H1 (cell line): ENCODE data around the gene ATF7IP. TPM values are rescaled to one million over a fixed set of nuclear protein-coding genes. Genes with fewer than 3 reads are reported as not detected.

Experiments
- CTCF ChIA-PET: fragments of 300-600 bp; sonication (Branson Sonifier 250); formaldehyde crosslinking; loops from one replicate; lab custom pipeline; 2021; ENCODE audit not compliant: partially characterized antibody; lab: Charles Lee
- POLR2A ChIA-PET: fragments of 300-600 bp; sonication (Branson Sonifier 250); formaldehyde crosslinking; loops from one replicate; lab custom pipeline; 2021; ENCODE audit warnings: inconsistent platforms; ENCODE audit not compliant: partially characterized antibody; lab: Charles Lee
- DNase-seq, 2 experiments: peaks; one replicate each; pipeline versions ENCODE4 v3.0.0 to v3.0.0-alpha.2; 2010 to 2022; ENCODE audit warnings: low spot score in 2 of 2, low read depth in 1 of 2, mixed read lengths in 1 of 2
- FAIRE-seq: peaks from 2 replicates; lab custom pipeline; 2011; peaks lifted over from hg19 to GRCh38; lab: Jason Lieb, UNC
- H2AFZ ChIP-seq: 2 replicates; pipeline ENCODE4 v1.8.1; 2012; ENCODE audit warnings: low read length, inconsistent platforms
- H2AK5ac ChIP-seq: 2 replicates; pipeline ENCODE4 v1.6.1; 2013; ENCODE audit warnings: low read depth, low read length
- H2BK120ac ChIP-seq: replicated peaks from 2 replicates; pipeline ENCODE3; 2013; ENCODE audit warnings: low read depth, low read length, inconsistent platforms
- H2BK12ac ChIP-seq: 2 replicates; pipeline ENCODE4 v1.6.1; 2013; ENCODE audit warnings: low read depth, low read length
- H2BK15ac ChIP-seq: 2 replicates; pipeline ENCODE4 v1.6.1; 2013; ENCODE audit warnings: low read length
- H2BK20ac ChIP-seq: 2 replicates; pipeline ENCODE4 v1.6.1; 2013; ENCODE audit warnings: low read length
- H2BK5ac ChIP-seq: 2 replicates; pipeline ENCODE4 v1.6.1; 2013; ENCODE audit warnings: low read depth, low read length
- H3K14ac ChIP-seq: 2 replicates; pipeline ENCODE4 v1.6.1; 2013; ENCODE audit warnings: inconsistent platforms; ENCODE audit not compliant: insufficient read length
- H3K18ac ChIP-seq: 2 replicates; pipeline ENCODE4 v1.6.1; 2013; ENCODE audit warnings: low read length; ENCODE audit errors: extremely low read depth
- H3K23ac ChIP-seq: 2 replicates; pipeline ENCODE4 v1.6.1; 2013; ENCODE audit warnings: inconsistent platforms; ENCODE audit not compliant: insufficient read length
- H3K23me2 ChIP-seq: 2 replicates; pipeline ENCODE4 v1.6.1; 2013; ENCODE audit warnings: low read depth, low read length
- H3K27ac ChIP-seq: 2 replicates; pipeline ENCODE4 v1.6.1; 2011; ENCODE audit warnings: low read depth, low read length, inconsistent platforms
- H3K27me3 ChIP-seq, 4 experiments: replicated peaks in 1 of 4; 1 replicate in 1 of 4; 2 replicates in 3 of 4; pipeline versions ENCODE4 v1.6.1 to v1.8.1; 2011 to 2013; ENCODE audit warnings: low read length in 3 of 4, mild to moderate bottlenecking in 3 of 4, inconsistent platforms in 2 of 4, mixed read lengths in 2 of 4, moderate library complexity in 1 of 4; ENCODE audit not compliant: control insufficient read depth in 3 of 4, insufficient read depth in 3 of 4; ENCODE audit errors: extremely low read depth in 1 of 4
- H3K36me3 ChIP-seq, 4 experiments: 2 replicates each; pipeline versions ENCODE4 v1.6.1 to v1.8.1; 2011 to 2013; ENCODE audit warnings: mild to moderate bottlenecking in 4 of 4, low read length in 3 of 4, moderate library complexity in 2 of 4, control low read depth in 1 of 4, inconsistent platforms in 1 of 4; ENCODE audit not compliant: insufficient read depth in 4 of 4, control insufficient read depth in 2 of 4
- H3K4ac ChIP-seq: replicated peaks from 2 replicates; pipeline ENCODE3; 2013; ENCODE audit warnings: low read length, low read depth, mixed read lengths, inconsistent platforms; ENCODE audit not compliant: insufficient read length
- H3K4me1 ChIP-seq, 4 experiments: replicated peaks in 1 of 4; 1 replicate in 1 of 4; 2 replicates in 3 of 4; pipeline versions ENCODE4 v1.6.1 to v1.8.1; 2011 to 2013; ENCODE audit warnings: low read length in 3 of 4, inconsistent platforms in 2 of 4, mixed read lengths in 1 of 4; ENCODE audit not compliant: insufficient read depth in 4 of 4, control insufficient read depth in 3 of 4
- H3K4me2 ChIP-seq, 2 experiments: 2 replicates each; pipeline versions ENCODE4 v1.6.1 to v1.8.1; 2011 to 2013; ENCODE audit warnings: low read depth in 2 of 2, low read length in 2 of 2, control low read depth in 1 of 2, inconsistent platforms in 1 of 2, mild to moderate bottlenecking in 1 of 2; ENCODE audit not compliant: insufficient read depth in 1 of 2
- H3K4me3 ChIP-seq, 4 experiments: fragments of 200-600, 300-600 bp in 1 of 4; sonication (generic), shearing (Covaris generic), sonication (Bioruptor Twin) in 1 of 4; 2 replicates each; pipeline versions ENCODE4 v1.5.1 to v1.8.1; 2011 to 2016; ENCODE audit warnings: low read length in 4 of 4, low read depth in 3 of 4, control low read depth in 2 of 4, inconsistent platforms in 2 of 4, mild to moderate bottlenecking in 2 of 4, mixed read lengths in 1 of 4, moderate library complexity in 1 of 4; ENCODE audit not compliant: insufficient read depth in 2 of 4; ENCODE audit errors: extremely low read depth in 1 of 4
- H3K56ac ChIP-seq: replicated peaks from 2 replicates; pipeline ENCODE3; 2013; ENCODE audit warnings: low read depth, mild to moderate bottlenecking, mixed read lengths, low read length, inconsistent platforms; ENCODE audit not compliant: insufficient read length
- H3K79me1 ChIP-seq: 2 replicates; pipeline ENCODE4 v1.6.1; 2013; ENCODE audit warnings: low read depth, low read length, control low read depth
- H3K79me2 ChIP-seq, 2 experiments: 2 replicates each; pipeline versions ENCODE4 v1.6.1 to v1.8.1; 2012 to 2013; ENCODE audit warnings: low read length in 2 of 2, mild to moderate bottlenecking in 2 of 2, inconsistent platforms in 1 of 2; ENCODE audit not compliant: insufficient read depth in 2 of 2, control insufficient read depth in 1 of 2
- H3K9ac ChIP-seq, 4 experiments: replicated peaks in 1 of 4; 1 replicate in 1 of 4; 2 replicates in 3 of 4; pipeline versions ENCODE4 v1.6.1 to v1.8.1; 2011 to 2013; ENCODE audit warnings: low read depth in 3 of 4, low read length in 3 of 4, control low read depth in 2 of 4, mild to moderate bottlenecking in 2 of 4, moderate library complexity in 2 of 4, inconsistent platforms in 1 of 4; ENCODE audit errors: extremely low read depth in 1 of 4
- H3K9me3 ChIP-seq, 2 experiments: 2 replicates each; pipeline versions ENCODE4 v1.6.1 to v1.8.1; 2012 to 2013; ENCODE audit warnings: mild to moderate bottlenecking in 2 of 2, moderate library complexity in 2 of 2, control low read depth in 1 of 2, inconsistent platforms in 1 of 2, low read depth in 1 of 2, low read length in 1 of 2, mixed read lengths in 1 of 2; ENCODE audit not compliant: insufficient read depth in 2 of 2
- H4K20me1 ChIP-seq, 2 experiments: replicated peaks in 1 of 2; 2 replicates each; pipeline versions ENCODE3 to v1.8.1; 2011 to 2013; ENCODE audit warnings: inconsistent platforms in 2 of 2, low read length in 2 of 2, mild to moderate bottlenecking in 1 of 2; ENCODE audit not compliant: insufficient read depth in 2 of 2, control insufficient read depth in 1 of 2
- H4K5ac ChIP-seq: 2 replicates; pipeline ENCODE4 v1.6.1; 2013; ENCODE audit warnings: low read length, low read depth, mixed read lengths, inconsistent platforms; ENCODE audit not compliant: insufficient read length
- H4K8ac ChIP-seq: 2 replicates; pipeline ENCODE4 v1.8.0; 2013; ENCODE audit warnings: mild to moderate bottlenecking, moderate library complexity, low read length, inconsistent platforms; ENCODE audit not compliant: insufficient read depth; ENCODE audit errors: extremely low read depth
- H4K91ac ChIP-seq: replicated peaks from 2 replicates; pipeline ENCODE3; 2013; ENCODE audit warnings: low read length, mixed read lengths, inconsistent platforms; ENCODE audit not compliant: insufficient read length
- CBX8 ChIP-seq: fragments of 300-800, 300-1000 bp; sonication (generic); IDR thresholded peaks from 2 replicates; pipeline ENCODE4 v1.7.1; 2016; ENCODE audit warnings: low read depth, low read length, borderline replicate concordance
- CHD1 ChIP-seq: IDR thresholded peaks from 2 replicates; pipeline ENCODE4 v1.6.1; 2012; ENCODE audit warnings: low read depth, low read length, improper control_type of control experiment
- CREB1 ChIP-seq: IDR thresholded peaks from 2 replicates; pipeline ENCODE4 v1.6.1; 2012; ENCODE audit warnings: inconsistent platforms
- FOSL1 ChIP-seq: IDR thresholded peaks from 2 replicates; pipeline ENCODE4 v1.6.1; 2011; ENCODE audit warnings: mild to moderate bottlenecking, low read depth, low read length, moderate library complexity; ENCODE audit not compliant: insufficient read depth
- KDM5A ChIP-seq: fragments of 200-600 bp; IDR thresholded peaks from 2 replicates; pipeline ENCODE4 v1.7.1; 2012; ENCODE audit warnings: mild to moderate bottlenecking, low read length, inconsistent platforms, mixed read lengths
- MAX ChIP-seq: IDR thresholded peaks from 2 replicates; pipeline ENCODE4 v1.6.1; 2012; ENCODE audit warnings: inconsistent platforms
- POU5F1 ChIP-seq: IDR thresholded peaks from 2 replicates; pipeline ENCODE4 v1.6.1; 2011; ENCODE audit warnings: low read depth, mild to moderate bottlenecking, low read length, moderate library complexity
- RNF2 ChIP-seq: fragments of 200-900, 300-1000 bp; sonication (generic); IDR thresholded peaks from 2 replicates; pipeline ENCODE4 v1.7.1; 2016; ENCODE audit warnings: borderline replicate concordance, low read depth, mild to moderate bottlenecking, antibody characterized with exemption, low read length; ENCODE audit not compliant: poor library complexity, severe bottlenecking; ENCODE audit errors: missing control alignments
- SIX5 ChIP-seq: IDR thresholded peaks from 2 replicates; pipeline ENCODE4 v1.6.1; 2011; ENCODE audit warnings: mild to moderate bottlenecking, low read depth, low read length
- SP1 ChIP-seq: IDR thresholded peaks from 2 replicates; pipeline ENCODE4 v1.6.1; 2011; ENCODE audit warnings: low read depth, low read length
- SP2 ChIP-seq: IDR thresholded peaks from 2 replicates; pipeline ENCODE4 v1.6.1; 2012; ENCODE audit warnings: mild to moderate bottlenecking, low read length, inconsistent platforms
- SRF ChIP-seq: IDR thresholded peaks from 2 replicates; pipeline ENCODE4 v1.6.1; 2011; ENCODE audit warnings: mild to moderate bottlenecking, low read depth, low read length, moderate library complexity
- SUZ12 ChIP-seq: fragments of 200-600 bp; sonication (generic); IDR thresholded peaks from 2 replicates; pipeline ENCODE4 v1.6.1; 2012; ENCODE audit warnings: mild to moderate bottlenecking, inconsistent platforms, low read length, moderate library complexity, mixed read lengths
- TAF7 ChIP-seq: optimal IDR thresholded peaks from 2 replicates; pipeline ENCODE3; 2011; ENCODE audit warnings: low read depth, mild to moderate bottlenecking, inconsistent platforms, low read length, moderate library complexity, borderline replicate concordance
- WGBS, 2 experiments: shearing (Covaris generic) in 1 of 2; methylation state at CpG; one replicate each; pipeline versions ENCODE4 v1.1.6 to v1.1.7; 2013 to 2015; ENCODE audit warnings: low lambda C conversion rate in 2 of 2, mixed read lengths in 2 of 2, inconsistent platforms in 1 of 2, low coverage in 1 of 2, missing lambda C conversion rate in 1 of 2; ENCODE audit not compliant: insufficient replicate concordance in 2 of 2, insufficient coverage in 1 of 2, insufficient read length in 1 of 2; ENCODE audit errors: extremely low coverage in 1 of 2, missing lambda C conversion rate in 1 of 2; 5-methylcytosine and 5-hydroxymethylcytosine counted together
- polyA plus RNA-seq, 7 experiments: library from polyadenylated mRNA; depleted of rRNA in 3 of 7; stranded (reverse) in 5 of 7; unstranded in 2 of 7; fragments of >200 nt in 5 of 7; fragments of 200-250 nt in 2 of 7; gene quantifications; 1 replicate in 5 of 7; 2 replicates in 1 of 7; 4 replicates in 1 of 7; pipeline versions ENCODE4 v1.2.1 to v1.2.3, GENCODE V29; 2011 to 2013; ENCODE audit warnings: missing spikeins in 2 of 7, mixed read lengths in 2 of 7
- total RNA-seq: library from RNA; stranded (reverse); fragmentation: NEBNext Ultra II Directional; extraction: Animal tissue kit (Norgen Biotek cat#: 25700); gene quantifications from 2 replicates; pipeline ENCODE4 v1.2.1, GENCODE V29; 2021

ATF7IP gene
- total and polyA plus RNA-seq, 2 of the 8 experiments (the other 6 are each of a cell fraction or from before 2014, with no cell fraction given): 34.2 to 148 TPM

GRCh38 chr12:14540801-14541462 lies 175.4 kb downstream of the ATF7IP start:
- Histone ChIP-seq H2AFZ (no peak overlapping the region), H3K4ac (no peak overlapping the region), H3K27me3 (no peaks in the 10 kb centered on the region), H2BK5ac (no peak overlapping the region), H2BK15ac (no peak overlapping the region), H3K14ac (no peak overlapping the region), H3K79me1 (no peaks in the 10 kb centered on the region), H2AK5ac (no peak overlapping the region), H2BK120ac (no peak overlapping the region), H3K9me3 (no peaks in the 10 kb centered on the region), H3K27ac (no peak overlapping the region), H3K9ac (no peak overlapping the region), H4K20me1 (no peaks in the 10 kb centered on the region), H3K23me2 (no peaks in the 10 kb centered on the region), H3K79me2 (no peaks in the 10 kb centered on the region), H3K36me3 (no peaks in the 10 kb centered on the region), H2BK20ac (no peak overlapping the region), H3K23ac (no peak overlapping the region), H4K8ac (no peak overlapping the region), H3K4me1 (no peaks in the 10 kb centered on the region), H3K4me3 (no peak overlapping the region), H4K91ac (no peak overlapping the region), H3K56ac (no peak overlapping the region), H2BK12ac (no peak overlapping the region), H4K5ac (no peak overlapping the region), H3K18ac (no peak overlapping the region), H3K4me2 (no peak overlapping the region)
- ChIA-PET CTCF (interaction anchor here (0.8 to 1.3 kb wide), 7 partner anchors 9 to 355 kb away, joined by 3 to 4 read pairs (median 3); no protein-coding TSS in a partner anchor), POLR2A (interaction anchor here (0.6 to 0.8 kb wide), 2 partner anchors 51 to 624 kb away, joined by 3 to 4 read pairs; no protein-coding TSS in a partner anchor)
- DNase-seq: no peak
- FAIRE-seq: no peak
- 83% methylated on average over 4 of the region's 4 CpGs; no CpG with 5 or more reads in 1 of the 2 experiments for WGBS, 2 experiments
- no peak for TF ChIP-seq CREB1
- TF ChIP-seq SIX5: no peak
- TF ChIP-seq SRF: no peak
- no peak for TF ChIP-seq POU5F1
- no peak for TF ChIP-seq KDM5A
- TF ChIP-seq FOSL1: no peak
- TF ChIP-seq TAF7: no peak
- TF ChIP-seq SUZ12: no peak
- TF ChIP-seq SP2: no peak
- TF ChIP-seq CHD1: no peak
- no peak for TF ChIP-seq MAX
- no peak for TF ChIP-seq CBX8
- TF ChIP-seq RNF2: no peak
- no peak for TF ChIP-seq SP1
